GM21381 (cell line): ENCODE results near the gene CEP19.

Experiments
- ATAC-seq: cut with Tn5 transposase; IDR thresholded peaks from one replicate; pipeline ENCODE4 v1.9.1; 2021; ENCODE audit warnings: mild to moderate bottlenecking, moderate library complexity; ENCODE audit not compliant: unreplicated experiment

CEP19 gene

GRCh38 chr3:196712514-196713413 lies 714 bp upstream of the CEP19 start:
- ATAC-seq, result peak; percentile 45

GRCh38 chr3:196708467-196708866 lies 3.6 kb downstream of the CEP19 start:
- no peak for ATAC-seq

- ATAC-seq, result no peak
These were observed 4.5 kb downstream of the CEP19 start for GRCh38 chr3:196707566-196707965.

- ATAC-seq, result no peak
These were observed 5.3 kb downstream of the CEP19 start for GRCh38 chr3:196706731-196707130.

- ATAC-seq, result no peak
These were observed 5.7 kb downstream of the CEP19 start for GRCh38 chr3:196706327-196706726.

- ATAC-seq, result no peak
These were observed 11.2 kb downstream of the CEP19 start for GRCh38 chr3:196700801-196701200.

GRCh38 chr3:196699749-196700148 lies 12.3 kb downstream of the CEP19 start:
- ATAC-seq, result no peak

GRCh38 chr3:196697270-196697669 lies 14.8 kb downstream of the CEP19 start:
- no peak for ATAC-seq

- no peak for ATAC-seq
These were observed 16.2 kb downstream of the CEP19 start for GRCh38 chr3:196695849-196696226.

- no peak for ATAC-seq
These were observed 16.9 kb downstream of the CEP19 start for GRCh38 chr3:196694941-196695848.

- ATAC-seq, result no peak
These were observed 17.8 kb downstream of the CEP19 start for GRCh38 chr3:196694202-196694638.

- no peak for ATAC-seq
These were observed 20.7 kb downstream of the CEP19 start for GRCh38 chr3:196691386-196691785.

- ATAC-seq, result no peak
These were observed 21.9 kb downstream of the CEP19 start for GRCh38 chr3:196689941-196690660.

GRCh38 chr3:196688349-196688748 lies 23.7 kb downstream of the CEP19 start:
- no peak for ATAC-seq

GRCh38 chr3:196686436-196686835 lies 25.6 kb downstream of the CEP19 start:
- no peak for ATAC-seq

GRCh38 chr3:196684548-196685407 lies 27.3 kb downstream of the CEP19 start:
- ATAC-seq, result peak; percentile 90

GRCh38 chr3:196677931-196678330 lies 34.1 kb downstream of the CEP19 start:
- ATAC-seq, result no peak

- no peak for ATAC-seq
These were observed 34.7 kb downstream of the CEP19 start for GRCh38 chr3:196677353-196677752.

- no peak for ATAC-seq
These were observed 38.4 kb downstream of the CEP19 start for GRCh38 chr3:196673632-196674031.

GRCh38 chr3:196670339-196670738 lies 41.7 kb downstream of the CEP19 start:
- no peak for ATAC-seq
